ENCODE data around the gene AOC1.

DNA sequence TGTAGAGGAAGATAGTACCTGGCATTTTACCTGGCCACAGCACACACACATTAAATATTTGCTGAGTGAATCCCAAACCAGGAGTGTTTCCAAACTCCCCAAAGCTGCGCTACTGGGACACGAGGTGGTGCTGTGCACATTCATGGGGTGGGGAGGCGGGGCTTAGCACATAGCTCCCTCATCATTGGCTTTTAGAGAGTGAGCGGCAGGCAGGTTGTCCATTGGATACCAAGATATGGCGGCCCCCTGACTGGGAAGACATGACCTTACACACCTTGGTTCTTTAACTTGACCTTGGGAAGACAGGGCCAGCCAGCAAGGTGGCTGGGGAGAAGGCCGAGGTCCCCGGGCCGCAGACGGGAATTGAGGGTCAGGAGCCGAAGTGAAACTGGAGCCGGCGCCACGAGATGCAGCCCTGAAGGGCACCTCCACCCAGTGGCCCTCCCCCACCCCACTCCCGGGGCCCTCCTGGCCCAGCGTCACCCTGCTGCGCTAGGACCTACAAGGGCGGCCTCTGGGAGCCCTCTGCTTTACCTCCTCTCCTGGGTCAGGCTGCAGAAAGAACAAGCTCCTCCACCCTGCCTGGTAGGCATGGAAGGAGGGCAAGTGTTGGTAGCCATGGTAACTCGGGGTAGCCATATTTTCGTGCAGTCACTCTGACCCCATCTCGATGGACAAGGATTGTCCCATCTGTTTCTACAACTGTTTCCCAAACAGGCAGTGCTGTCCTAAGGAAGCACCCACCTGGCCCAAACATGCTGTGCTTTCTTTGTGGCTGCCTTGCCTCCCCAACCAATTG is 27.7 kb upstream of the AOC1 start:
- TF ChIP-seq, protein P1, sequence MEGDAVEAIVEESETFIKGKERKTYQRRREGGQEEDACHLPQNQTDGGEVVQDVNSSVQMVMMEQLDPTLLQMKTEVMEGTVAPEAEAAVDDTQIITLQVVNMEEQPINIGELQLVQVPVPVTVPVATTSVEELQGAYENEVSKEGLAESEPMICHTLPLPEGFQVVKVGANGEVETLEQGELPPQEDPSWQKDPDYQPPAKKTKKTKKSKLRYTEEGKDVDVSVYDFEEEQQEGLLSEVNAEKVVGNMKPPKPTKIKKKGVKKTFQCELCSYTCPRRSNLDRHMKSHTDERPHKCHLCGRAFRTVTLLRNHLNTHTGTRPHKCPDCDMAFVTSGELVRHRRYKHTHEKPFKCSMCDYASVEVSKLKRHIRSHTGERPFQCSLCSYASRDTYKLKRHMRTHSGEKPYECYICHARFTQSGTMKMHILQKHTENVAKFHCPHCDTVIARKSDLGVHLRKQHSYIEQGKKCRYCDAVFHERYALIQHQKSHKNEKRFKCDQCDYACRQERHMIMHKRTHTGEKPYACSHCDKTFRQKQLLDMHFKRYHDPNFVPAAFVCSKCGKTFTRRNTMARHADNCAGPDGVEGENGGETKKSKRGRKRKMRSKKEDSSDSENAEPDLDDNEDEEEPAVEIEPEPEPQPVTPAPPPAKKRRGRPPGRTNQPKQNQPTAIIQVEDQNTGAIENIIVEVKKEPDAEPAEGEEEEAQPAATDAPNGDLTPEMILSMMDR (IDR thresholded peaks at IDR 0.05) = no peak
- no peak for TF ChIP-seq POLR2A (IDR thresholded peaks at IDR 0.05)
